ENCODE data around the gene NEGR1. TPM values are rescaled to one million over a fixed set of nuclear protein-coding genes. Genes with fewer than 3 reads are reported as not detected.

Gene NEGR1
- total RNA-seq, 1 donor from 2014 or later = 1.6 TPM

DNA sequence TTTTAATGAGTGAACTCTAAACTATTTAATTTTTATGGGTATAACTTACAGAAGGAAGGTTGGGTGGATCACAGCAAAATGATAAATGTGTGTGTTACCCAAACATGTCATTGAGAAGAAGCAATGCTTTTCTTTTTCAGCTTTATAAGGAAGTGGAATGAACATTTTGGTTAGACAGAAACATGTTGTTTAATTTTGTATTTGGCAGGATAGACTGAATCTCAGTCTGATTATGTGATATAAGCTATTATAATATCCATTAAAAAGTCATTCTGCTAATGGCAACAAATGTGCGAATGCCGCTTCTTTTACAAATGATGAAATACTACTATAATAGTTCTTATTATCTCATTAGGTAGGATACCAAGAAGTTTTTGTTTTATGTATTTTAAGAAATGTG, 919.6 kb downstream of the NEGR1 start:
- DNase-seq (ENCODE audit: low read depth) = no peak

- DNase-seq (ENCODE audit: low read depth) = no peak
These were observed 920.3 kb downstream of the NEGR1 start for GRCh38 chr1:71362076-71362475.

DNA sequence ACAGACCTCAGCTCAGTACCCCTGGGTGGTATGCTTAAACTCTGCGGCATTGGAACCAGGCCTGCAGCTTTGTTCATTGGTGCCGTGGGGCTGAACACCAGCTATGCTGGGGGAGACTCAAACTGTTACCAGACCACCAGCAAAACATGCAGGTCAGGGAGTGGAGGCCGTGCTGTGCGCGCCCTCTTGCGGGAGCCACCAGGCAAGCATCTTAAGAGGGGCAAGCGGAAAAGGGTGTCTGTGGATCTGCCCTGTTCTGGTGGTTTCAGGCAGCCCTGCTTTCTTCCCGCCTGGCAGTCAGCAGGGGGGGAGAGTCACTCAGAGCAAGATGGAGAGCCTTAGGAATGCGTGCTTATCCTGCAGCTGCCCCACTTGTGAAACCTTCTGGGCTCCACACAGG, 924.6 kb downstream of the NEGR1 start:
- DNase-seq (ENCODE audit: low read depth) = no peak

- peak; percentile 29 for DNase-seq (ENCODE audit: low read depth)
These were observed 930.9 kb downstream of the NEGR1 start for GRCh38 chr1:71351438-71351837.

DNA sequence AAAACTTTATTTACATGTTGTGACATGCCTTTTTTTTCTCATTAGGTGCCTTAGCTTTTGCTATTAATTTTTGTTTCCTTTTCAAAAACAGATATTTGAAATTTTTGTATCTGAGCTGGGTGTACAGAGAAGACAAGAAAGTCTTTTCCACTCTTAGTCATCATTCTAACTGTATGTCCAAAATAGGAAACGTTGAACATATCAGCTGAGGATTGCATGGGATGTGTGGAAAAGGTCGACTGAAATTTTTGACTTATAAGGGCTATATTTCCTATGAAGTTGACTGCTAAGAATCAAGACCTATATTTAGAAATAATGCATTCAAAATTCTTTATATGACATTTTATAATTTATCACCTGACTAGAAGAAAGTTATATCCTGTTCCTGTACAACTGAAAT, 931.5 kb downstream of the NEGR1 start:
- no peak for DNase-seq (ENCODE audit: low read depth)

DNA sequence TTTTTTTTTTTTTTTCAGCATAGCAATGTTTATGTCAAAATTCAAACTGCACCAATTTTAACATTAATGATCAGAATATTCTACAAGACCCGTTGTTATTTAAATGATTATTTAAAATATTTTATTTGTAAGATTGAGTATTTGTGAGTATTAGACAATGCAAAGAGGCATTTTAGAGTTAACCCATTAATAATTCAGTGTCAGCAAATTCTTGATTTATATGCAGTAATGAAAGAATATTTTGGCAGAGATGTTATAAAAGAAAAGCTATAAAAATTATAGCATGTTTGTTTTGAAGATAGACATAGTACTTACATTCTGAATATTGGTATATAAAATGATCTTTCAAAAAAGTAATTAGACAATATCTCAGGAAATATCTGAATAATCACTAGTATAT, 932.0 kb downstream of the NEGR1 start:
- DNase-seq (ENCODE audit: low read depth) = no peak

Measured in renal cortical epithelial cell (primary cell).